ENCODE data around the gene RSAD2. TPM values are rescaled to one million over a fixed set of nuclear protein-coding genes. Genes with fewer than 3 reads are reported as not detected.

RSAD2 gene
- total and polyA plus RNA-seq, 9 of the 15 experiments (the other 6 are each of a cell fraction or from before 2014, with no cell fraction given) = 0.15 to 1.4 (median 0.28) TPM

DNA sequence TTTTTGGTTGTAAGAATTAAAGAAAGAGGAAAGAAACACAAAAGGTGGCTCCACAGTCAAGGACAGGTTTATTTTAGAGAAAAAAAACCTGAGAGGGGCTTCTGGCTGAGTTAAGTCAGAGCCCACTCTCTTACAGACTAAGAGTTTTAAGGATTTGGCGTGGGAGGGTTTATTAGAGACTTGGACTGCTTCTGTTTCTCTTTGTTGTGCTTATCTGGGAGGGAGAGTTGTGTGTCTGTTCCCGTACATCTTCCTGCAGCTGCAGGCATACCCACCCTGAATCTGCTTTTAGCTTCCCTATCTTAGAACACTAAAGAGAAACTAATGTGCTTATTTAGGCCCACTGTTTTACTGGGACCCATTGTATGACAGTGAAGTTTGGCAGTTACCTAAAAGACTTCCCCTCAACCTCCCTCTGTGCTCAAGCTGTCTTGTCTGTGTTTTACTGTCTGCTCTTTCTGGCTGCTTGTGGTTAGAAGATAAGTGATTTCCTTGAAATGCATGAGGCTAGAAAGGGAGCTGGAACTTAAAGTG lies 2.7 kb downstream of the RSAD2 start (continued):
- TF ChIP-seq, protein P1, sequence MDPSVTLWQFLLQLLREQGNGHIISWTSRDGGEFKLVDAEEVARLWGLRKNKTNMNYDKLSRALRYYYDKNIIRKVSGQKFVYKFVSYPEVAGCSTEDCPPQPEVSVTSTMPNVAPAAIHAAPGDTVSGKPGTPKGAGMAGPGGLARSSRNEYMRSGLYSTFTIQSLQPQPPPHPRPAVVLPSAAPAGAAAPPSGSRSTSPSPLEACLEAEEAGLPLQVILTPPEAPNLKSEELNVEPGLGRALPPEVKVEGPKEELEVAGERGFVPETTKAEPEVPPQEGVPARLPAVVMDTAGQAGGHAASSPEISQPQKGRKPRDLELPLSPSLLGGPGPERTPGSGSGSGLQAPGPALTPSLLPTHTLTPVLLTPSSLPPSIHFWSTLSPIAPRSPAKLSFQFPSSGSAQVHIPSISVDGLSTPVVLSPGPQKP (CRISPR knock-in tag; IDR thresholded peaks at IDR 0.05) = no peak
- TF ChIP-seq PHB2 (IDR thresholded peaks at IDR 0.05; ENCODE audit: low read depth) (peak; percentile 65), CHD2 (IDR thresholded peaks at IDR 0.05; ENCODE audit: low read depth, low read length) (no peak), NEUROD1 (IDR thresholded peaks at IDR 0.05; ENCODE audit: borderline replicate concordance, low read depth, low read length, partially characterized antibody) (no peak), TEAD1 (CRISPR knock-in tag; IDR thresholded peaks at IDR 0.05) (peak in 1 of 2 experiments; percentile 4; a peak in 1 of 4 replicates), MIER1 (IDR thresholded peaks at IDR 0.05; ENCODE audit: low read depth) (0 out of 2 replicates have a peak, but pooled peaks have one; percentile 41), ZNF174 (CRISPR knock-in tag; IDR thresholded peaks at IDR 0.05) (no peak), JUND (IDR thresholded peaks at IDR 0.05; ENCODE audit: borderline replicate concordance, low read depth, low read length) (peak; percentile 43; the same call in 1 of the 2 replicates), JUND (tag; IDR thresholded peaks at IDR 0.05; ENCODE audit: borderline replicate concordance, low read depth, low read length) (peak; percentile 30; the same call in 1 of the 3 replicates), SMARCA4 (IDR thresholded peaks at IDR 0.05) (peak; percentile 95), ZNF395 (CRISPR knock-in tag; IDR thresholded peaks at IDR 0.05) (no peak), TAF9B (IDR thresholded peaks at IDR 0.05; ENCODE audit: partially characterized antibody) (peak; percentile 43), TAL1 (IDR thresholded peaks at IDR 0.05) (peak; percentile 94), ZNF740 (CRISPR knock-in tag; IDR thresholded peaks at IDR 0.05) (no peak), ZNF740 (tag; IDR thresholded peaks at IDR 0.05) (no peak), SOX6 (IDR thresholded peaks at IDR 0.05) (peak; percentile 92), ZNF668 (CRISPR knock-in tag; IDR thresholded peaks at IDR 0.05) (no peak), FOXJ2 (tag; IDR thresholded peaks at IDR 0.05) (no peak), SMARCC2 (IDR thresholded peaks at IDR 0.05; ENCODE audit: low read depth) (peak; percentile 72; the same call in 1 of the 2 replicates), SMAD3 (CRISPR knock-in tag; conservative IDR thresholded peaks at IDR 0.05) (no peak), FOSL1 (tag; conservative IDR thresholded peaks at IDR 0.05) (no peak)
- TF ChIP-seq, protein P2, sequence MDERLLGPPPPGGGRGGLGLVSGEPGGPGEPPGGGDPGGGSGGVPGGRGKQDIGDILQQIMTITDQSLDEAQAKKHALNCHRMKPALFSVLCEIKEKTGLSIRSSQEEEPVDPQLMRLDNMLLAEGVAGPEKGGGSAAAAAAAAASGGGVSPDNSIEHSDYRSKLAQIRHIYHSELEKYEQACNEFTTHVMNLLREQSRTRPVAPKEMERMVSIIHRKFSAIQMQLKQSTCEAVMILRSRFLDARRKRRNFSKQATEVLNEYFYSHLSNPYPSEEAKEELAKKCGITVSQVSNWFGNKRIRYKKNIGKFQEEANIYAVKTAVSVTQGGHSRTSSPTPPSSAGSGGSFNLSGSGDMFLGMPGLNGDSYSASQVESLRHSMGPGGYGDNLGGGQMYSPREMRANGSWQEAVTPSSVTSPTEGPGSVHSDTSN (CRISPR knock-in tag; IDR thresholded peaks at IDR 0.05; ENCODE audit: low read depth) = no peak
- TF ChIP-seq, protein P2 (tag; conservative IDR thresholded peaks at IDR 0.05; ENCODE audit: low read depth) = peak; percentile 52
